ENCODE results near the gene TMEM40.
"Not testable (repeated sequence)": the region's sequence is repeated elsewhere in the genome, so short reads cannot be mapped to it uniquely, and the experiment has no call there.

The TMEM40 gene

DNA sequence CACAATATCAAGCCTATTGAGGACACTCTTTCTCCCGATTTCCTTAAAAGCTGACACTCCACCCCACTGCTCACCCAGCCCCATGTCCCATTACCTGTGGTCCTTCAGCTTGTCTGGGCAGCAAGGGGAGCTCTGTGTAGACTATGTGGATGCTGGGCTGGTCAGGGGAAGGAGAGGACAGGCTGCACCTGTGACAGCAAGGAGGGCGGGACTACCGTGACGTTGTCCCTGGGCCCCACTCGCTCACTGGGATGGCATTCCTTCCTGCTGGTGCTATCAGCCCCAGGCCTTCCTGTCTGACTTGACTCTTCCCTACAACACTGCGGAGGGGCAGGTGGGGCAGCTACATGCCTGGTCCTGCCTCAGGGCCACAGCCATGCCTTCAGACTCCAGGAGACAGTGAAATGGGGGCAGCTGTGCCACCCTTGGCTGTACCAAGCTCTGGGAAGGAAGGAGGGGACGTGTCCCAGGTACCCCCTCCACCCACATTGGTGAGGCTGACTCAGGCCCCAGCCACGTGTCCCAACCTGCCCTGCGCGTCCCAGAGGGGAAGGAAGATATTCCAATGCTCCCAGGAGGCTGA is at the start of gene TMEM40:
Gene TMEM40 (minus strand): TSS at position 163 of the 583 bp plus-strand sequence. CDS start 9,427 bp downstream, outside the sequence.
- DNase-seq (ENCODE audit: low spot score), result no peak

DNA sequence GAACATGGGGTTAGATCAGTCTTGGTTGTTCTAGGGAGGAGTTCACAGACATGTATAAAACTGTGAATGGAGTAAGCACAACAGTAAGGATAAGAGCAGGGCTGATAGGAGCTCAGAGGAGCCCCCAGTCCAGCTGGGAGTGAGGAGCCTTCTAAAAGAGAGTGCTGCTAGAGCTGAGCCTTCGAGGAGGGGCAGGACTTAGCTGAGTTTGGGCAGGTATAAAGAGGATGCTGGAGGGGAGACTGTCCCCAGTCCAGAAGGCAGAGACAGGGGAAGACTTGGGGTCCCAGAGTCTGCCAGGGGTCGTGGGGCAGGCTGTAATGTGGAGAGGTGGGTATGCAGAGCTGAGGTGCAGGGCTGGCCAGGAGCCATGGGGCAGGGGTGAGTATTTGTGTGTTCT is 49.5 kb upstream of the TMEM40 start:
- DNase-seq (ENCODE audit: low spot score), result no peak

DNA sequence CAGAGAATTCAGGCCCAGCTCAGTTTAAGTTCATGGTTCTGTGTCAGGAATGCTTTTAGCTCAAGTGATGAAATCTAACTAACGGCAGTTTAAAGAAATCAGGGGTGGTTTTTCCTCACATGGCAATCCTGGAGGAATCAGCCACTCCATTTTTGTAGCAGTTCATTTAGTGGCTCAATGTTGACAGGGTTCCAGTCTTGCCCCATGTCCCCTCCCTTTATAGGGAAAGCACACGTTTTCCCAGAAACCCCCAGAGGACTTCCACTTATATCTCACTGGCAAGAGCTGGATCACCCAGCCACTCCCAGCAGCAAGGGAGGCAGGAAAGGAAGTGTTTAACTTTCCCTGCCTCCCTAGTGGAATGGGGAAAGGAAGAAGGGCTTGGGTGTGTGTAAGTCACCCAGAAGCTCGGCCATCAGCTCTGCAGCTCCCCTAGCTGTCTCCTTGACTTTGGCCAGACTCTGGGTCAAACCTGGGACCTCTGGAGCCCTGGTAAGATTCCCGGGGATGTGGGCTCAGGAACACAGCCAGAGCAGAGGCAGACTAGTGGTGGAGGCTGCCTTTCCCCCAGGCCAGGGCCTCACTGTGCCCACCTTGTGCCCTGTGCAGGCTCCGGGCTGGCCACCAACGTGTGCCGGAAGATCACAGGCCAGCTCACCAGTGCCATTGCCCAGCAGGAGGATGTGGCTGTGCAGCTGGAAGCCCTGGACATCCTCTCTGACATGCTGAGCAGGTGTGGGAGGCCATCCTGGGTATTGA is 48.7 kb upstream of the TMEM40 start:
- DNase-seq (ENCODE audit: low spot score), result no peak

GRCh38 chr3:12807066-12807465 is 48.0 kb upstream of the TMEM40 start:
- no peak for DNase-seq (ENCODE audit: low spot score)

GRCh38 chr3:12803371-12803770 is 44.3 kb upstream of the TMEM40 start:
- DNase-seq (ENCODE audit: low spot score), result no peak

DNA sequence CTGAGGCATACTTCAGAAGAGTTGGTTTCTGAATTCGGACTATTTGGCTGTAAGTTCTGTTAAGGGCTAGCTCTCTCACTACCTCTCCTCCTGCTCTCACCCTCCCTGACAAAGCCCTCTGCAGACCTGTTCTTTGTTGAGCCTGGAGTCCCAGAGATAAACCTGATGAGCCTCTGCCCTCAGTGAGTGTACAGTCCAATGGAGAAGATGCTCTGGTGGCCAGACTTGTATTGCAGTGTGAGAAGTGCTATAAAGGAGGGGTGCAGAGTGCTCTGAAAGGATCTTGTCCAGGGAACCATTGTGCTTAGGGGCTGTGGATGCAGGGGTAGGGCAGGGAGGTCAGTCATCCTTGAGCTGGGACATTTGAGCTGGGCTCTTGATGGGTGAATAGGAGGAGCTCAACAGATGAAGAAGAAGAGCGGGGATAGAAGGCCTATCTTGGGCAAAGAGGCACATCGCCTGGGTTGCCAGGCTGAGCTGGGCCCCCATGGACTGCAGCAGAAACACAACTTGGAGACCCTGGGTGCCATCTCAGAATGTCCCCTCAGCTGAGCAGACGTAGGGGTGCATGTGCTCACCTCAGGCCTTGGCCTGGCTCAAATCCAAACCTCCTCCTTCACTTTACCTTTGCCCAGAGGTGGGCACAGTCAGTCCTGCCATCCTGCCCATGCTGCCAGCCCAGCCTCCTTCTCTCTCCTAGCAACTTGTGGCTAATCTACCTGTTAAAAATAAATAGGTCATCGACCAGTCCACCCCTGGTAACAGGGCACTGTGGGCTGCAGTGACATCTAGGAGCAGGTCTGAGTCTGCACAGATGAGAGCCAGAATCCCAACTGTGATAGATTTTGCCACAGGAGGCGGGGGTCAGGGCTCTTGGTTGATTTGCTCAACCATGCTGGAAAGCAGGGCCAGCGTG is 40.7 kb upstream of the TMEM40 start:
- no peak for DNase-seq (ENCODE audit: low spot score)

DNA sequence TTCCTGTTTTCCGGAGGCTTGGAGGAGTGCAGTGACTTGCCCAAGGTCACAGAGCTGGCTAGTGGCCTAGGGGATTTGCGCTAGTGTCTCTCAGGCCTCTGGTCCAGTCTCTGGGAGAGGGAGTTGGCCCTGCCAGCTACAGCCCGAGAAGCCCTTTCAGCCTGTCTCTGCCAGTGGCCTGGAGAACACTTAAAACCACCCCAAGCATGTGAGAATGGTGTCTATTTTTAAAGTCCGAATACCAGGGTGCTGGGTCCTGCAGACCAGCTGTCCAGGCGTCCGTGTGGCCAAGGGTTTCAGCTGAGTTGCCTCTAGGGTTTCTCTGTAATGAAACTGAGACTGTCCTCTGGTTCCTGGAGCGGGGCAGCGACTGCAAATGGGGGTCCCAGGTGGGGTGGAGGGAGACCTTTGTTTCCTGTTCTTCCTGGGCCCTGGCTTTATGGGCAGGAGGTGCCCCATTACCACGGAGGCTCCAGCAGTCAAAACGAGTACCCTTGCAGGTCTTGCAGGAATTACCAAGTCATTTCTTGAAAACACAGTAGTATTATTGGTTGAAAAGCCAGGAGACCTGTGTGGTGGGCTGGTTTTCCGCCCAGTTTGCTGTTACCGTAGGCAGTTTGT is 39.6 kb upstream of the TMEM40 start:
- DNase-seq (ENCODE audit: low spot score), result no peak

GRCh38 chr3:12797892-12798558 is 39.0 kb upstream of the TMEM40 start:
- no peak for DNase-seq (ENCODE audit: low spot score)

- DNase-seq (ENCODE audit: low spot score), result no peak
Observed at GRCh38 chr3:12797124-12797891, 38.2 kb upstream of the TMEM40 start.

- peak; percentile 44 for DNase-seq (ENCODE audit: low spot score)
Observed at GRCh38 chr3:12796171-12797123, 37.4 kb upstream of the TMEM40 start, which contains the start of gene CAND2. Gene CAND2, plus strand, starts transcription at chr3:12796680. Its CDS starts 41 bp downstream, at chr3:12796721.

- DNase-seq (ENCODE audit: low spot score), result no peak
Observed at GRCh38 chr3:12793701-12794100, 34.6 kb upstream of the TMEM40 start.

- DNase-seq (ENCODE audit: low spot score), result no peak
Observed at GRCh38 chr3:12791430-12791829, 32.4 kb upstream of the TMEM40 start.

GRCh38 chr3:12787967-12788690 is 29.1 kb upstream of the TMEM40 start:
- DNase-seq (ENCODE audit: low spot score), result not testable (repeated sequence)

DNA sequence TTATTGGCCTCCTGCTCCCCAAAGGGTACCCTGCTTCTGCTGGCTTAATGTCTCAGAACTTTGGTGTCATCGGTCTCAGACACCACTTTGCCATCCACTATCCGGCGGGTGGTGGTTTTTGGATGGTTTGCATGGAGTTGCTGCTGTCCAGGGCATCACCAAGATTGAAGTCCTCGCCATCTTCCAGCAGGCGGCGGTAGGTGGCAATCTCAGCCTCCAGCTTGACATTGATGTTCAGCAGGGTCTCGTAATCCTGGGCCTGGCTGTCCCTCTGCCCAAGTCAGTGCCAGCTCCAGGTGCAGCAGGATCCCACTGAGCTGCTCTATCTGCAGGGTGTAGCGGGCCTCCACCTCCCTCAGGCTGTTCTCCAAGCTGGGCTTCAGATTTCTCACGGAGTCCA is 28.3 kb upstream of the TMEM40 start:
- peak; percentile 68 for DNase-seq (ENCODE audit: low spot score)

DNA sequence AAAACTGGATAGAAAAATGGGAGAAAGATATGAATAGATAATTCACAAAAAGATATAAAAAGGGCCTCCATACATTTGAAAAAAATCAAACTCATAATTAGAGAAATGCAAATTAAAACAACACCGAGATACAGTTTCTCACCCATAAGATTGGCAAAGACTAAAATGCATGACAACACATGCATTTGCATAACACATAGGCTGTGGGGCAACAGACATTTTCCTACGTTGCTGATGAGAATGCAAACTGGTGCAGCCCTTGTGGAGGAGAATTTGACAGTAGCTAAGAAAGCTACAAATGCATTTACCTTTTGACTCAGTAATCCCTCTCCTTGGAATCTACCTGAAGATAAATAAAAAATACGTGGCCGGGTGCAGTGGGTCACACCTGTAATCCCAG is 26.0 kb upstream of the TMEM40 start:
- DNase-seq (ENCODE audit: low spot score), result no peak

GRCh38 chr3:12782172-12782815 is 23.2 kb upstream of the TMEM40 start:
- no peak for DNase-seq (ENCODE audit: low spot score)

DNA sequence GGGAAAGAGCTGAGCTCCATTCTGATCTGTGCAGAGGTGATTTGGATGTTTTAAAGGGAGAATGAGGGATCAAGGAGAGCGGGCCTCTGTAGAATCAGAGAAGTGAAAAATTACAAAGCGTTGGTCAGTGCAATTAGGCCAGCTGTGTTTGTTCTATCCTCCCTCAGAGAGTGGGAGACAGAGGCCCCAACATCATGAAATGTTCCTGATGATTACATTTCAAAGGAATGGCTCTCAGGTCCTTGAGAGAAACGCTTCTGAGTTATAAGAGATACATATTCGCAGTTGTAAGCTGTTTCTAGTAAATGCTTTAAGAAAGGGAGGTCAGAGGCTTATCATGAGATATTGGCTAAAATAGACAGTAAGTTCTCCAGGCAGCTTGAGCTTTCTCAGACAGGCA is 21.7 kb upstream of the TMEM40 start:
- DNase-seq (ENCODE audit: low spot score), result no peak

GRCh38 chr3:12777171-12777570 is 18.1 kb upstream of the TMEM40 start:
- no peak for DNase-seq (ENCODE audit: low spot score)

Data from cerebellar cortex (tissue), 1 donor.